HG03108 (cell line): ENCODE measurements around the gene RAB11B.
"Not testable (repeated sequence)": the region's sequence is repeated elsewhere in the genome, so short reads cannot be mapped to it uniquely, and the experiment has no call there.

Experiments used
- ATAC-seq: cut with Tn5 transposase; IDR thresholded peaks from one replicate; pipeline ENCODE4 v1.9.1; 2021; ENCODE audit warnings: moderate library complexity; ENCODE audit not compliant: unreplicated experiment

RAB11B gene

GRCh38 chr19:8425331-8425730, 35.2 kb downstream of the RAB11B start:
- not testable (repeated sequence) for ATAC-seq

- ATAC-seq, result no peak
Observed at GRCh38 chr19:8426283-8426682, 36.1 kb downstream of the RAB11B start.

- ATAC-seq, result no peak
Observed at GRCh38 chr19:8429044-8429443, 38.9 kb downstream of the RAB11B start.

GRCh38 chr19:8429826-8430225, 39.7 kb downstream of the RAB11B start:
- no peak for ATAC-seq

GRCh38 chr19:8430650-8431049, 40.5 kb downstream of the RAB11B start:
- ATAC-seq, result no peak

GRCh38 chr19:8438236-8438635, 48.1 kb downstream of the RAB11B start:
- no peak for ATAC-seq

- no peak for ATAC-seq
Observed at GRCh38 chr19:8441725-8442544, 51.8 kb downstream of the RAB11B start.

- not testable (repeated sequence) for ATAC-seq
Observed at GRCh38 chr19:8444140-8444676, 54.0 kb downstream of the RAB11B start.

- ATAC-seq, result peak; percentile 67
Observed at GRCh38 chr19:8444677-8445487, 54.7 kb downstream of the RAB11B start, which contains the start of gene HNRNPM. Gene HNRNPM (plus strand): TSS chr19:8444975. CDS start chr19:8444999, 24 bp downstream.

- no peak for ATAC-seq
Observed at GRCh38 chr19:8445488-8446001, 55.4 kb downstream of the RAB11B start.

GRCh38 chr19:8446061-8446709, 56.0 kb downstream of the RAB11B start:
- ATAC-seq, result no peak

GRCh38 chr19:8449830-8450229, 59.7 kb downstream of the RAB11B start:
- no peak for ATAC-seq

- no peak for ATAC-seq
Observed at GRCh38 chr19:8451377-8451776, 61.2 kb downstream of the RAB11B start.

- ATAC-seq, result no peak
Observed at GRCh38 chr19:8451885-8452284, 61.7 kb downstream of the RAB11B start.

- no peak for ATAC-seq
Observed at GRCh38 chr19:8452446-8453123, 62.4 kb downstream of the RAB11B start.

GRCh38 chr19:8453616-8454015, 63.5 kb downstream of the RAB11B start:
- ATAC-seq, result no peak
